A673 (cell line): ENCODE data around the gene NUDT16. TPM values are rescaled to one million over a fixed set of nuclear protein-coding genes. Genes with fewer than 3 reads are reported as not detected.

Experiments used
- BruUV-seq: library from RNA; stranded (reverse); fragments of 400-500 nt; replicated peaks from 2 replicates; lab custom pipeline; 2021; lab: Mats Ljungman, UMichigan
- CTCF ChIA-PET: fragments of 300-600 bp; sonication (Branson Sonifier 250); formaldehyde crosslinking; loops from one replicate; lab custom pipeline; 2022; ENCODE audit warnings: antibody characterized with exemption; lab: Charles Lee
- POLR2A ChIA-PET: fragments of 300-600 bp; sonication (Branson Sonifier 250); formaldehyde crosslinking; loops from one replicate; lab custom pipeline; 2022; ENCODE audit warnings: antibody characterized with exemption; ENCODE audit not compliant: low non-redundant PET; lab: Charles Lee
- DNase-seq: peaks from one replicate; pipeline ENCODE4 v3.0.0-alpha.2; 2015; ENCODE audit warnings: low spot score
- H3K27ac ChIP-seq: fragments of 200-600 bp; sonication (generic); 2 replicates; pipeline ENCODE4 v1.5.1; 2016; ENCODE audit warnings: mixed run types, low read depth, mild to moderate bottlenecking, mixed read lengths, antibody characterized with exemption, low read length; ENCODE audit not compliant: poor library complexity, severe bottlenecking
- H3K27me3 ChIP-seq: fragments of 200-600 bp; sonication (generic); replicated peaks from 2 replicates; pipeline ENCODE4 v1.6.1; 2017; ENCODE audit warnings: mixed run types, low read depth, mild to moderate bottlenecking, mixed read lengths, antibody characterized with exemption, low read length; ENCODE audit not compliant: insufficient read depth, poor library complexity
- H3K36me3 ChIP-seq: fragments of 200-600 bp; sonication (generic); 2 replicates; pipeline ENCODE4 v1.6.1; 2016; ENCODE audit warnings: mixed run types, mild to moderate bottlenecking, mixed read lengths, antibody characterized with exemption, low read length; ENCODE audit not compliant: insufficient read depth, poor library complexity, severe bottlenecking
- H3K4me1 ChIP-seq: fragments of 200-600 bp; sonication (generic); 2 replicates; pipeline ENCODE4 v1.6.1; 2017; ENCODE audit warnings: mixed run types, mild to moderate bottlenecking, mixed read lengths, antibody characterized with exemption, low read length; ENCODE audit not compliant: insufficient read depth, poor library complexity, severe bottlenecking
- H3K4me3 ChIP-seq: fragments of 200-600 bp; sonication (generic); 2 replicates; pipeline ENCODE4 v1.5.1; 2016; ENCODE audit warnings: low read depth, mixed run types, mild to moderate bottlenecking, mixed read lengths, low read length; ENCODE audit not compliant: poor library complexity, severe bottlenecking
- H3K9me3 ChIP-seq: fragments of 200-600 bp; sonication (generic); 2 replicates; pipeline ENCODE4 v1.6.1; 2016; ENCODE audit warnings: mixed run types, low read depth, mild to moderate bottlenecking, mixed read lengths, antibody characterized with exemption, low read length; ENCODE audit not compliant: poor library complexity, severe bottlenecking
- CTCF ChIP-seq: fragments of 300-800, 200-600 bp; sonication (generic); conservative IDR thresholded peaks from 2 replicates; pipeline ENCODE4 v1.5.1; 2017; ENCODE audit warnings: low read depth, mild to moderate bottlenecking, antibody characterized with exemption, low read length, moderate library complexity, mixed read lengths
- EZH2 ChIP-seq: fragments of 200-600 bp; sonication (generic); IDR thresholded peaks from 2 replicates; pipeline ENCODE4 v1.6.1; 2017; ENCODE audit warnings: borderline replicate concordance, low read depth, mild to moderate bottlenecking, mixed read lengths, antibody characterized with exemption, low read length; ENCODE audit not compliant: poor library complexity, severe bottlenecking
- intact Hi-C: fragments of 100-400 bp; cut with micrococcal nuclease; formaldehyde crosslinking; loops from one replicate; pipeline ENCODE4 v1.10.0; 2022; ENCODE audit not compliant: unreplicated experiment
- total RNA-seq: library from RNA; stranded (reverse); gene quantifications from 2 replicates; pipeline ENCODE4 v1.2.3, GENCODE V29; 2021

The NUDT16 gene
- total RNA-seq, 1 experiment from 2014 or later, result 0.24 TPM

DNA sequence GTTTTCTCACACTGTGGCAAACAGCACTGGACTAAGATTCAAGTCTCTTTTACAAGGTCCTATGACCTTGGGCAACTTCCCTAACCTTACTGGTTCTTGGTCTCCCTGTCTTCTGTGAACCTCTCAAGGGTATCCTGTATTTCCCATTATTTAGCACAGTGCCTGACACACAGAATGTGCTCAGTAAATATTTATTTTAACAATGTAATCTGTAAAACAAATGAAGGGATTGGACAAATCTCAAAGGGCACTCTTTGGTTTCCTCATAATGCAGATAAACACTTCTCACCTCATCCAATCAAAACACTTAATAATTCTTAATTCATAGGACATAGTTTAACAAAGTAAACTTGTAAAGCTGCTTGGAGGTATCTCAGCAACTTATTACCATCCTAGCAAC, 12.8 kb downstream of the NUDT16 start:
- Histone ChIP-seq H3K9me3 (no peaks in the 10 kb centered on the region), H3K36me3 (no peaks in the 10 kb centered on the region), H3K4me1 (no peaks in the 10 kb centered on the region), H3K4me3 (no peak overlapping the region), H3K27ac (no peak overlapping the region), H3K27me3 (no peaks in the 10 kb centered on the region)
- ChIA-PET POLR2A (no interaction called here), CTCF (no interaction called here)
- DNase-seq, result no peak
- BruUV-seq, result no TSS peak
- intact Hi-C loops, result no loop called here
- TF ChIP-seq CTCF, result no peak
- no peak for TF ChIP-seq EZH2

- BruUV-seq, result no TSS peak
- no peaks in the 10 kb centered on the region for H3K4me1 ChIP-seq
- CTCF ChIA-PET, result no interaction called here
Measured at GRCh38 chr3:131396170-131396569, 14.6 kb downstream of the NUDT16 start.

GRCh38 chr3:131397889-131398288, 16.3 kb downstream of the NUDT16 start:
- Histone ChIP-seq H3K4me1 (no peaks in the 10 kb centered on the region), H3K27me3 (no peaks in the 10 kb centered on the region), H3K36me3 (no peaks in the 10 kb centered on the region), H3K4me3 (no peak overlapping the region), H3K9me3 (no peaks in the 10 kb centered on the region), H3K27ac (no peak overlapping the region)
- BruUV-seq, result no TSS peak
- intact Hi-C loops, result no loop called here
- TF ChIP-seq EZH2 (no peak), CTCF (no peak)
- ChIA-PET CTCF (no interaction called here), POLR2A (no interaction called here)
- no peak for DNase-seq

More at GRCh38 chr3:131396170-131396569, 14.6 kb downstream of the NUDT16 start:
- Histone ChIP-seq H3K27me3 (no peaks in the 10 kb centered on the region), H3K36me3 (no peaks in the 10 kb centered on the region), H3K4me3 (no peak overlapping the region), H3K9me3 (no peaks in the 10 kb centered on the region), H3K27ac (no peak overlapping the region)
- POLR2A ChIA-PET, result no interaction called here
- TF ChIP-seq CTCF (no peak), EZH2 (no peak)
- DNase-seq, result no peak
- intact Hi-C loops, result no loop called here
